NCI-H524 treated with DMSO at 0.1 percent for 48 hours (cell line): ENCODE measurements around the gene ZNRF3.
"Not testable (repeated sequence)": the region's sequence is repeated elsewhere in the genome, so short reads cannot be mapped to it uniquely, and the experiment has no call there.

Experiments used
- DNase-seq: peaks from one replicate; lab custom pipeline; 2025; lab: John Stamatoyannopoulos, UW

The ZNRF3 gene

DNA sequence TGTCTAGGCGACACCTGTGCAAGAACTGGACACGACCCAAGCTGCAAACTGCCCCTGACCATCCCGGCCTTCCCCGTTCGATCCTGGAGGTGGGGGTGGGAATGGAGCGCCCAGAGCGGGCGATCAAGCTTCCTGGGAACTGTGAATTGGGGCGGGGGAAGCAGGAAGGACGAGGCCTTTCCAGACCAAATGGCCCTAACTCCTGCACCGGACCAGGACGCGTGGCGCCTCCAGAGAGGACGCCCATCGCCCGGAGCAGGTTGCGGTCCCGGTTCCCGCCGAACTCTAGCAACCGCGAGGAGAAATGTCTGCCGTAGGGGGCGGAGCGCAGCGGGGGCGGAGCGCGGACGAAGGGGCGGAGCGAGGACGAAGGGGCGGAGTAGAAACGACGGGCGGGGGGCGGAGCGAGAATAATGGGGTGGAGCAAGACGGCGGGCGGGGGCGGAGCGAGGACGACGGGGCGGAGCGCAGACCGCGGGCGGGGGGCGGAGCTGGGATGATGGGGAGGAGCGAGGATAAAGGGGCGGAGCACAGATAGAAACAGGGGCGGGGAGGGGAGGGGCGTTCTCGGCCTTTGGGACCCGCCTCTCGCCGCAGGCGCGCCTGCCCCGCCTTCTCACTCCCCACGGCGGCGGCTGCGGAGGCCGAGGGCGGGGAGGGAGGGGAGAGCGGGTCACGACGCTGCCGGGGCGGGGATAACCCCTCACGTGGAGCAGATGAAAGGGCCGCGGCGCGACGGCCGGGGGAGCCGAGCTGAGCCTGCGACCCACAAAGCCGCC, at the start of gene ZNRF3:
Gene ZNRF3 (plus strand): TSS at position 695 of the 779 bp plus-strand sequence. CDS start 195 bp downstream, outside the sequence.
- DNase-seq, result peak; percentile 34

GRCh38 chr22:28835630-28836189, 47.7 kb upstream of the ZNRF3 start:
- DNase-seq, result no peak

- no peak for DNase-seq
Observed at GRCh38 chr22:28837640-28838039, 45.7 kb upstream of the ZNRF3 start.

DNA sequence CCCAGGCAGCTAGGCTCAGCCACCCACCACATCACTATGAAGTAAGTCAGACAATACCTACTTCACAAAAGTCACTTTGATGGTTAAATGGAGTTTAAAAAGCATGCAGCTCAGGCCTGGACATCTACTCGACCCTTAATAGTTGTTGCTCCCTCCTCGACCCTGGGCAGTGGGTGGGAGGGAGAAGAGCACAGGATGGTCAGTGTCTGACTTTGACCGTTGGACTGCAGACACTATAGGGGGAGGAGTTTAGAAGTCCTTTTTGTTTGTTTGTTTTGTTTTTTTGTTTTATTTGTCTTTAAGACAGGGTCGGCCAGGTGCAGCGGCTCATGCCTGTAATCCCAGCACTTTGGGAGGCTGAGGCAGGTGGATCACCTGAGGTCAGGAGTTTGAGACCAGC, 44.4 kb upstream of the ZNRF3 start:
- no peak for DNase-seq

GRCh38 chr22:28841111-28841510, 42.3 kb upstream of the ZNRF3 start:
- DNase-seq, result no peak

DNA sequence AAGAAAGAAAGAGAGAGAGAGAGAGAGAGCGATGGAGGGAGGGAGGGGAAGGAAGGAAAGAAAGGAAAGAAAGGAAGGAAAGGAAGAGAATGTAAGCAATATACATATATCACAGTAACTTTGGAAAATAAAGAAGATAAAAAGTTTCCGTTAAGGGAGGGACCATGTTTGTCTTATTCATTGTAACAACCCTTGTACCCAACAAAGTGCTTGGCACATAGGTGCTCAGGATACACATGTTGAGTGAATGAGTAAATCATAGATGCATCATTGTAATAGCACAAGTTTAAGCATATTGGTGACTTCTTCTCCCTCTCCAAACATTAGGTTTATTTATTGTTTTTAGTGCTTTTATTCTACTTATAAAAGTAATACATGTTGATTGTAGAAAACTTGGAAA, 39.7 kb upstream of the ZNRF3 start:
- no peak for DNase-seq

GRCh38 chr22:28844277-28844676, 39.1 kb upstream of the ZNRF3 start:
- DNase-seq, result not testable (repeated sequence)

DNA sequence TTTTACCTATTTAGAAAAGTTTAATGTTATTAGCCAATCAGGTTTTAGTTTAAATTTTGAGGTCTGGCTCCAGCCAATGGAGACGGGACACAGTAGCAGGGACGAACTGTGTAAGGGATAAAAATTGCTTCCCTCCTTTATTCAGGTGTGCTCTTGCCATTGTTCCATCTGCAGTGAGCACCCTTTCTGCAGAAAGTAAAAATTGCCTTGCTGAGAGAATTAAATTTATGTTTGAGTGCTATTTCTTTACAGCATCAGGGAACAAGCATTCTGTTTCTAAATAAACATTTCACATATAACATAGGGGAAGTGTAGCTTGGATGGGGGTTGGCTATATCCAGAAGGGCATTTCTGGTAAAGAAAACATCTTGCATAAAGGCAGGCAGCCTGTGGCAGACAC, 36.4 kb upstream of the ZNRF3 start:
- DNase-seq, result no peak

DNA sequence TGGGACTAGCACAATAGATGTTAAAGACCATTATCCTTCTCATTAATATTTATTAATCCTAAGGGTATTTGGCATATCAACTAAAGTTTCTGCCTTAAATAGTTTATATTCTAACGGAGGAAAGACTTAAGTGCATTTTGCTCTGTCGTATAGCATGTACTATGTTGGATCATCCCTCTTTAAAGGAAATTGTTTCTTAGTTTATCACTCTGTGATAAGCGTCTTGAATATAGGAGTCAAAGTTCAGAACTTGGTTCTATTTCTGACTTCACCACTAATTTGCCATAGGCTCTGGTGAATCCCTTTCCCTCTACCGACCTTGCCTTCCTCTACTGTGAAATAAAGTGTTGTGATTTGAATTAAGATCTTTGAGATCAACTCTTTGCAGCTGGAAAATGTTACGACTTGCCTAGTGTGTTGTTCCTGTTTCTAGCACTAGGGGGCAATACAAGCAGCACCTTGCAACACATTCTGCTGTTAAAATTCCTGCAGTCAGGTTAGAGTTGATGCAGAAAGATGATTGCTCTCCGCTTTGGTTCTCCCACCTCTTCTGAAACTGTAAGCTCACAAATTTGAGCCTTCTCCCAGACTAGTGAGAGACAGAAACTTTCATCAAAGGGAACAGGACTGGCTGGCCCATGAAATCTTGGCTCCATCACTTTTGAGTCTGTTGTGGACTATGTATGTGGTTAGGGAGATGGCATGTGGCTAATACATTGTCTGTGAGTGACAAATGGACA, 27.8 kb upstream of the ZNRF3 start:
- no peak for DNase-seq

GRCh38 chr22:28856095-28856455, 27.3 kb upstream of the ZNRF3 start:
- DNase-seq, result no peak

DNA sequence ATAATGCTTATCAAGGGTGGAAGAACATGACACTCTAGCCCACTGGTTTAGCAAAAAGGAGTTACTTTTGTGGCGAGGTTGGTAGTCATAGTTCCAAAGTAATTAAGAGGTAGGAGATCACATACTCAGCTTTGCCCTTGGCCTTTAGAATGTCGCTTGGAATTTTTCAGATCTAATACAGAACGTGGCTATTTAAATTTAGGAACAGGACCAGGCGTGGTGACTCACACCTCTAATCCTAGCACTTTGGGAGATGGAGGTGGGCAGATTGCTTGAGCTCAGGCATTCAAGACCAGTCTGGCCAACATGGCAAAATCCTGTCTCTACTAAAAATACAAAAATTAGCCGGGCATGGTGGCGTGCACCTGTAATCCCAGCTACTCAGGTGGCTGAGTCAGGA, 26.1 kb upstream of the ZNRF3 start:
- no peak for DNase-seq

DNA sequence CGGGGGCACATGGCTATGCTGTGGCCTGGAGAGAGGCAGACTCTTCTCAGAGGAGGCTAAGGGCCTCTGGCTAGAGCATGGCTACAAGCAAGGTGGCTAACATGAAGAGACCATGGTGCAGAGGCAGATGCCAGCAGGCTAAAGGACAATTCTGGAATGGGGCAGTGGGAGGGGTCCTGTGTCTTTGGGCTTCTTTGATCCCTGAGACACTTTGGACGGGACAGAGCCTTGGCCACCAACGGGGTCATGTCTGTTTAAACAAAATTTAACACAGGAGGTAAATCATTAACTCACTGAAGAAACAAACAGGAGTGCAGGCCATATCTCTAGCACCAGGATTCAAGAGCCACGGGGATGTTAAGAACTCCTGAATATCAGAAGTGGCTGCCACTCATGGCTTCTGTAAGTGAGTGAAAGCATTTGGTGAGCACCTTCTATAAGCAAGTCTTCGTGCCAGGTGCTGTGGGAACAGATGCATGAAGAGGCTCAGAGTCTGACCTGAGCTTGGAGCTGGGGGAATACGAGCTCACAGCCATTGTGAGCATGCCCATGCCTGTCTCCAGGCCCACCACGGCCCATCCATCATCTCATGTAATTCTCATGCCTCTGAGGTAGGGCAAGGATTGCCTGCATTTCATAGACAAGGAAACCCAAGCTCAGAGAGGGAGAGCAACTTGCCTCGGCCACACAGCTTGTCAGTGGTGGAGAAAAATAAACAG, 18.3 kb upstream of the ZNRF3 start:
- DNase-seq, result no peak

DNA sequence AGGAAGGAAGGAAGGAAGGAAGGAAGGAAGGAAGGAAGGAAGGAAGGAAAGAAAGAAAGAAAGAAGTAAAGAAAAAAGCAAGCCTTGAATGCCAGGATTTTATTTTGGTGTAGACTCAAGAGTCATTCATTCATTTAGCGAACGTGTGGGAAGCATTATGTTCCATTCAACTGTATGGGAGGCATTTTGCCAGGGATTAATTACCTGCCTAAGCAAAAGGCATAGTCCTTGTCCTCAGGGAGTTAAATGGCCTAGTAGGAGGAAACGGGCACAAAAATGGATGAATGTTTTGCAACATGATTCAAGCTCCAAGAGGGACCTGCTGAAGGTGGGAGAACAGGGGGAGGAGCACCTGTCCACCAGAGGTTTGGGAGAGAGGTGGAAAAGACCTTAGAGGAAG, 16.2 kb upstream of the ZNRF3 start:
- no peak for DNase-seq

GRCh38 chr22:28868389-28868788, 15.0 kb upstream of the ZNRF3 start:
- not testable (repeated sequence) for DNase-seq

DNA sequence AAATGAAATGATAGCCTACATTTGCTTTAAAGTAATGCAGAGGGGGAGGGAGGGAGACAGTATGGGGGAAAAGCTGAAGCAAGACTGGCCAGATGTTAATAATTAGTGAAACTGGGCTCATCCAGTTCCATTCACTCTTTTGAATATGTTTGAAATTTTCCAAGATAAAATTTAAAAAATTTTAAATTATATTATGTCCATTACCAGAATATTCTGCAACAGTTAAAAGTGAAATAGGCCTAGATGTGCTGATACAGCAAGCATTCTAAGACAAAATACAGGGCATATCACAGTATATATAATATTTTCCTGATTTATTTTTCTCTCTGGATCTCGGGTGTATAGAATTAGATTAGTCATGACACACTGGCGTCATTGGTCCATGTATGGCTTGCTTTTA, 13.6 kb upstream of the ZNRF3 start:
- DNase-seq, result no peak

- DNase-seq, result no peak
Observed at GRCh38 chr22:28873183-28873963, 10.0 kb upstream of the ZNRF3 start.

DNA sequence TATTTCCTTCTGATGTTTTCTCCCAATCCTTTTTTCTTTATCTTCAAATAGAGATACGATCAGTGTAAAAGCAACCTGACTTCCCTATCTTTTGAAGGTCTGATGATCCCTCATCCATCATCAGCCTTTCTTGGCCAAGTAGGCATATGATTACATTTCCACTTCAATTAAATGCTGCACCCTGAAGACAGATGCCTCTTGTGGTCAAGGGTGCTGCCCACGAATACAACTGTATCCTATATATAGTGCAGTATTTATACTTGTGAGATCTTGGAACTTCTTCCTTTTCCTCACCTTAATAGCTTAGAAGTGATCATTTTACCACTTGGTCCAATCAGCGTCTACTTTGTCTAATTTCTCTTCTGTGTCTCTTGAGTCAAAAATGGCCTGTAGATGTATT, 9.3 kb upstream of the ZNRF3 start:
- no peak for DNase-seq

- DNase-seq, result no peak
Observed at GRCh38 chr22:28874811-28875320, 8.5 kb upstream of the ZNRF3 start.

- no peak for DNase-seq
Observed at GRCh38 chr22:28882545-28882877, 861 bp upstream of the ZNRF3 start.

DNA sequence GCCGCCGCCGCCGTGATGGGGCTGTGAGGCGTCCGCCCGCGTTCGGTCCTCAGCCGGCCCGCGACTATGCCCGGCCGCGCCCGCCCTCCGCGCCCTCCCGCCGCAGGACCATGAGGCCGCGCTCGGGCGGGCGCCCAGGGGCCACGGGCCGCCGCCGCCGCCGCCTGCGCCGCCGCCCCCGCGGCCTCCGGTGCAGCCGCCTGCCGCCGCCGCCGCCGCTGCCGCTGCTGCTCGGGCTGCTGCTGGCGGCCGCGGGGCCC, 215 bp downstream of the ZNRF3 start:
- DNase-seq, result no peak

GRCh38 chr22:28883917-28884746, 760 bp downstream of the ZNRF3 start:
- no peak for DNase-seq
